ENCODE results near the gene SEC62. TPM values are rescaled to one million over a fixed set of nuclear protein-coding genes. Genes with fewer than 3 reads are reported as not detected.

Gene SEC62
- total RNA-seq, 4 donors from 2014 or later: 16.5 to 28.8 (median 22.8) TPM

GRCh38 chr3:169931747-169932520 lies 34.7 kb upstream of the SEC62 start:
- no peak for DNase-seq (ENCODE audit: low spot score in 2 of 2)
- no peak for TF ChIP-seq CTCF (IDR thresholded peaks at IDR 0.05)
- no peak for TF ChIP-seq POLR2A (IDR thresholded peaks at IDR 0.05)
- WGBS, 2 donors: 74 to 77% methylated on average over 14 of the region's 14 CpGs
- intact Hi-C loops (cut with DNase I; ENCODE audit: low total_unique reads): no loop called here
- no peak overlapping the region for H3K4me3 ChIP-seq (ENCODE audit: low read depth, poor library complexity, severe bottlenecking)

DNA sequence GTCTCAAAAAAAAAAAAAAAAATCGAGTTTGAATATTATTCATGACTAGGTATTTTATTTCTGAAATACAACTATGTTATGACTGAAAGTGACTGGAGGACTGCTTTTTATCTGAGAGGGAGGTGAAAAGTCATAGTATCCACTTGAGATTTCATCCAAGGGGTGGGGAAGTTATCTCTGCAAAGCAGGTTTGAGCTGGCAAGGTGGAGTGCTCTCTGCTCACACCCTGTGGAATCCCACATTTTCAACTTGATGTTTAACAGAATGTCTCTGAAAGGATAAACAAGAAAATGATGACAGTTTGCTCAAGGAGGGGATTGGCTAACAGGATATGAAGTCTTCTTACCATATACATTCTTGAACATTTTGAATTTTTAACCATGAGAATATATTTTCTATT lies 27.3 kb upstream of the SEC62 start:
- DNase-seq (ENCODE audit: low spot score in 2 of 2): no peak
- 50 to 67% methylated on average over 1 of the region's 1 CpG for WGBS, 2 donors
- intact Hi-C loops (cut with DNase I; ENCODE audit: low total_unique reads): no loop called here
- H3K4me3 ChIP-seq (ENCODE audit: low read depth, poor library complexity, severe bottlenecking): no peak overlapping the region
- TF ChIP-seq POLR2A (IDR thresholded peaks at IDR 0.05) (no peak), CTCF (IDR thresholded peaks at IDR 0.05) (no peak)

DNA sequence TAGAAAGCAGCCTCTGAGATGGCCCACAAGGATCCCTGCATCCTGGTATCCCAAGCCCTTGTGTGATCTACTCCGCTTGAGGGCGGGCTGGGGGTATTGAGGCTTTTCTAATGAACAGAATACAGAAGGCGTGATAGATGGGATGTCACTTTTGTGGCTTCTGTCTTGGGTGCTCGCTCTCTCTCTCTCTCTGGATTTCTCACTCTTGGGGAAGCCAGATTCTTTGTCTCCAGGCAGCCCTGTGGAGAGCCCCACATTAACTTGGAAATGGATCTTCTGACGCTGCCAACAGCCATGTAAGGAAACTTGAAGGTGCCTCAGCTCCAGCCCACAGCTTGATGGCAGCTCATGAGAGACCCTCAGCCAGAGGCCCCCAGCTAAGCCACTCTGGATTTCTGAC lies 26.9 kb upstream of the SEC62 start:
- TF ChIP-seq POLR2A (IDR thresholded peaks at IDR 0.05) (no peak), CTCF (IDR thresholded peaks at IDR 0.05) (no peak)
- no peak for DNase-seq (ENCODE audit: low spot score in 2 of 2)
- 76 to 81% methylated on average over 5 of the region's 5 CpGs for WGBS, 2 donors
- H3K4me3 ChIP-seq (ENCODE audit: low read depth, poor library complexity, severe bottlenecking): no peak overlapping the region
- intact Hi-C loops (cut with DNase I; ENCODE audit: low total_unique reads): no loop called here

- WGBS, 2 donors: 55 to 66% methylated on average over 6 of the region's 6 CpGs
- no peak for DNase-seq (ENCODE audit: low spot score in 2 of 2)
Measured at GRCh38 chr3:169940470-169941181, 26.0 kb upstream of the SEC62 start.

GRCh38 chr3:169945313-169945712 lies 21.3 kb upstream of the SEC62 start:
- TF ChIP-seq POLR2A (IDR thresholded peaks at IDR 0.05) (no peak), CTCF (IDR thresholded peaks at IDR 0.05) (no peak)
- peak in 1 of 2 donors; percentile 43 for DNase-seq (ENCODE audit: low spot score in 2 of 2)
- H3K4me3 ChIP-seq (ENCODE audit: low read depth, poor library complexity, severe bottlenecking): no peak overlapping the region
- intact Hi-C loops (cut with DNase I; ENCODE audit: low total_unique reads): no loop called here
- 51 to 60% methylated on average over 7 of the region's 7 CpGs for WGBS, 2 donors

More at GRCh38 chr3:169940470-169941181, 26.0 kb upstream of the SEC62 start:
- intact Hi-C loops (cut with DNase I; ENCODE audit: low total_unique reads): no loop called here
- TF ChIP-seq POLR2A (IDR thresholded peaks at IDR 0.05): no peak
- no peak for TF ChIP-seq CTCF (IDR thresholded peaks at IDR 0.05)
- H3K4me3 ChIP-seq (ENCODE audit: low read depth, poor library complexity, severe bottlenecking): no peak overlapping the region
